NCI-H1694 (cell line): ENCODE measurements around the gene LCE1E.

Source experiments
- DNase-seq: peaks from one replicate; lab custom pipeline; 2025; lab: John Stamatoyannopoulos, UW

LCE1E gene

DNA sequence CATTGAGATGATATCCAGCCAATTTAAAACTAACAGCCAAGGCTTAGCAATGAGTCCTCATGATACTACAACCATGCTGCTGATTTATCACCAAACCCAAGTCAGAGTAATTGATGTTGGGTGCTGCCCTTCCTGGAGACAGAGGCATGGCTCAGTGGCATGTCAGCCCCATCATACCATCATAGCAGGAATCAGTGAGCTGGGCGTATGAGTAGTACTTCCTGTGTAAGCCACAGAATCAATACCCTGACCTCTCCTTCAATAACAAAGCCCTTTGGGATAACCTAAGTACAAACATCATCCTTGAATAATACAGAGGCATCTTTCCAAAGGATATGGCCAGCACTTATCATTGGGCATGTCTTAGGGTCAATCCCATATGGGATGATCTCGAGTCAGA, 3.0 kb upstream of the LCE1E start:
- no peak for DNase-seq

DNA sequence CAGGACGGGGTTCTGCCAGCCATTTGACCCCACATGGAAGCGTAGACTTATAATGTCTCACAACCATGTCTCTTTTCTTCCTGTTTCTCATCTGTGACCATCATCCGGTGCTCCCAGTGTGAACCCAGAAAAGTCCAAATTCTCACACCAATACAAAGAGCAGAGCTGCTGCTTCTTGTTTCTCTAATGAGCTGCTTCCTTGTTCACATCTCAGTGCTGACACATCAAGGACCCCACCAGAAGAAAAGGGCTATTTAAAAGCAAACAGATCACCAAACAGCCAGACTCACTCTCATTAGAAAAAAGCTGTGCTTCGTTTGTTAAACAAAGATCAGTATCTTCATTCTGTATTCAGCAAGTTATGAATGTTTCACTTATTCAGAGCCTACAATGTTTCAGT, 9.6 kb downstream of the LCE1E start:
- no peak for DNase-seq

DNA sequence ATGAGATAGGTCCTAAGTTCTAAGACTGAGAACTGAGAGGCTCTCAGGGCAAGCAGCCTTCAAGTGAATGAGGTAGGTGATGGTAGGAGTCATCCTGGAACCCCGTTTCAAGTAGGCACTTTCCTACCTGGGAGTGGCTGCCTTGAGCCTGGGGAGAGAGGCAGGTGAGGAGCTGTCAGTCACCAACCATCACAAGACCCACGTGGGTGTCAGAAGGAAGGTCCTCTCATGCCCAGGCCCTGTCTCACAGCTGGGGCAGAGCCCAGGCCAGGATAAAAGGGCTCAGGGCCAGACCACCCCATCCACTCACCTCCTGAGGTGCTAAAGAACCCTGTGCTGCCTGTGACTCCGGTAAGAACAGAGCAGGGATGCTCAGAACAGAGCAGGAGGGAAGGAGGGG, 10.4 kb downstream of the LCE1E start, which contains the start of gene LCE1D:
TSS of gene LCE1D (plus strand) at position 301 of the 400 bp plus-strand sequence. CDS start 1,074 bp downstream, outside the sequence.
- no peak for DNase-seq

DNA sequence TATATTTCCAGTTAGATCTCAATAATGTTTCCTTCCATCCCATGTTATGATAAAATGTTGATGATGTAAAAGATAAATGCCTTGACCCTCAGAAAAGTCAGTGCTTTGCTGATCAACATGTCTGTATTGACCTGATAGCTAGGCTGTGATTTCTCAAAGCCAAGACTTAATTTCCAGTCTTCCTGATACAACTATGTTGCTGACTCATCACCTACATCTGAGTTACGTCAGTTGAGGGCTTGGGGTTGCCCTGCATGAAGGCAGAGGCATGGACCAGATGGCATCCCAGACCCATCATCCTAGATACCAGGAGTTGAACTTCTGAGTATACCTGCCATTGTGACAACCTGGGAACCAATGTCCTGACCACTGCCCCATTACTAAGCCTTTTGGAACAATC, 15.3 kb downstream of the LCE1E start:
- DNase-seq, result no peak

DNA sequence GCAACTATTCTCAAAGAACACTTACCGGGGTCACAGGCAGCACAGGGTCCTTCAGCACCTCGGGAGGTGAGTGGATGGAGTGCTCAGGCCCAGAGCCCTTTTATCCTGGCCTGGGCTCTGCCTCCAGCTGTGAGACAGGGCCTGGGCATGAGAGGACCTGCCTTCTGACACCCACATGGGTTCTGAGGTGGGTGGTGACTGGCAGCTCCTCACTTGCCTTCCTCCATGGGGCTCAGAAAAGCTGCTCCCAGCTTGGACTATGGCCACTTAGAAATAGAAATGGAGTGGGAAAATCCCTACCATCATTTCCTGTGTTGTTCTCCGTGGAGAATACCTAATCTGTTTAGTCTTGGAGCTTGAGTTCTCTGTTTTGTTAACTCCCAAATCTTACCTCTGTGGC, 20.5 kb downstream of the LCE1E start, which contains the start of gene LCE1C:
TSS of gene LCE1C (minus strand) at position 76 of the 400 bp plus-strand sequence. CDS start 1,173 bp downstream, outside the sequence.
- DNase-seq, result no peak

DNA sequence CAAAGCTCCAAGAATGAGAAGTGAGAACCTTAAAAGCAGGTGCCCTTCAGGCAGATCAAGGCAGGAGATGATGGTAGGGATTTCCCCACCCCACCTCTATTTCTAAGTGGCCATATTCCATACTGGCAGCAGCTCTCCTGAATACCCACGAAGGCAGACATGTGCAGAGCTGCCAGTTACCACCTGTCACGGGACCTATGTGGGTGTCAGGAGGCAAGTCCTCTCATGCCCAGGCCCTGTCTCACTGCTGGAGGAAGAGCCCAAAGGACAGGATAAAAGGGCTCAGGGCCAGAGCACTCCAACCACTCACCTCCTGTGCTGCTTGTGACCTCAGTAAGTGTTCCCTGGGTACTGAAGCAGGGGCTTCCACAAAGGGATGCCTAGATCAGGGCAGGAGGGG, 25.0 kb downstream of the LCE1E start:
- no peak for DNase-seq

DNA sequence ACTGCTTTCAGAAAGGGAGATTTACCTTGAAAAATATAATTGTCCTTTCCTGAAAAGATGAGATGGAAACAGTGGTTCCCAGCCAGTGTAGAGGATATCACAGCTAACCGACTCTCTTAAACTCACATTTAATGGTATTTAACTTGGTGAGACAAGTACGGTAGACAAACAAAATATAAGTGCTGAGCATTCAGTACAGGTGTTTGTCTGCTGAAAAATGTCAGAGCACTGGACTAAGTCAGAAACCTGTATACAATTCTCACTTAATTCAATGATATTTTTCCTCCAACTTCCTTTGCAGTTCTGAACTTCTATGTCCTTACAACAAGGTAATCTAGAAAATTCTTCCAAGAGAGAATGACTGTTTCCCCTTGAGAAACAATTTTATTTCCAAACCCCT, 25.6 kb downstream of the LCE1E start, which contains the start of gene LCE1B:
TSS of gene LCE1B (plus strand) at position 301 of the 400 bp plus-strand sequence. CDS start 476 bp downstream, outside the sequence.
- no peak for DNase-seq

DNA sequence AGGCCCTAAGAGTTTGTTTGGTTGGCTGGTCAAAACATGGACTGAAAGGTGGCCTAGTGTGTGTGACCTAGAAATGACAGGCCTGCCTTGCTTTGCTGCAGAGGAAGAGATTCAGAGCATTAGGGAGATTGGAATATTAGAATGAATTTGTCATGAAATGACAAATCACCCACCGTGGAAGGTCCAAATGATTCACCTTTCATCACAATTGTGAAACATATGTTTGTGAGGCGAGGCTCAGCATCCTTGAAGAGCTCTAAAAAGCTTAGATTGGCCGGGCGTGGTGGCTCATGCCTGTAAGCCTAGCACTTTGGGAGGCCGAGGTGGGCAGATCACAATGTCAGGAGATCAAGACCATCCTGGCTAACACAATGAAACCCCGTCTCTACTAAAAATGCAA, 31.3 kb downstream of the LCE1E start:
- no peak for DNase-seq

DNA sequence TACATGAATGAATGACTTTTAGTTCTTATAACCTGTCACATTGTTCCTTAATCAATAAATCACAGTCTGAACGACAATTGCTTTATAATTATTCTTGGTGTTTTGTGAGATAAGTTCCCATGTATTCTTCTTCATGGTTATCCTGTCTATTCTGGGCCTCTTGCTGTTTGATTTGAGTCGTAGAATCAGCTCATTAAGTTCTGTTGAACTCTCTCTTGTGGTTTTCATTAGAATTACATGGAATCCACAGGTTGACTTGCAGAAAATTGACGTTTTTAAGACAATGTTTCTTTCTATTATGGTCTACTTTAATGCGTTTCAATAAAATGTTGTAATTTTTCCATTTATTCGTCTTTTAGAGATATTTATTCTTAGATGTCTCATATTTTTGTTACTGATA, 37.2 kb downstream of the LCE1E start:
- no peak for DNase-seq

DNA sequence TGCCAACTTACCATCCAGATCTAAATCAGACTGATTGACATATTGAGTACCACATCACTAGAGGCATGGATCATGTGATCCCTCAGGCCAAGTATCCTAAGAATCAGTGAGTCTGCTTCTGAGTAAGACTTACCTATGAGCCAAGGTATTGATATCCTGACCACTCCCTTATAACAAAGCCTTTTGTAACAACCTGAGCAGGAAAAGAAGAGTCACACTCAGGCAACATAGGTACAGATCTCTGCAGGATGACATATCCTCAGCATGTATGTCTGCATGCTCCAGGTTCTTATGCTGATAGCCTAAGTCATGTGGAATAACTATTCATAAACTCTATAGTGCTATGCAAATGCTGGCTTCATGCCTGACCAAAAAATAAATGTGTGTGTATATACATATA, 38.9 kb downstream of the LCE1E start:
- DNase-seq, result no peak

DNA sequence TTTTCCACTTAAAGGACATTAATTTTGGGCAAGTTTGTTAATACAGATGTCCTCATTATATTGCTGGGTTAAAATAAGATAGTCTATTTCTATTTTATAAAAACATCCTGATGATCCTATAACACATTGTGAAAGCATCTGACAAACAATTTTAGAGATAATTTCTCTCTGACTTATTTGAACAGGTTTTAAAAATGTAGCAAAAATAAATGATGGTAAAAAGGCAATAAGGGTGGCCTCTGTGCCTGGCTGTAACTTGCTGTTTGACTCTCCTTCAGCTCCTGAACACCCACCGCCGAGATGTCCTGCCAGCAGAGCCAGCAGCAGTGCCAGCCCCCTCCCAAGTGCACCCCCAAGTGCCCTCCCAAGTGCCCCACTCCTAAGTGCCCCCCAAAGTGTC, 41.1 kb downstream of the LCE1E start, which contains the start of gene LCE1A:
TSS of gene LCE1A (plus strand) at position 301 of the 400 bp plus-strand sequence. CDS start at position 301, 0 bp downstream.
- no peak for DNase-seq

DNA sequence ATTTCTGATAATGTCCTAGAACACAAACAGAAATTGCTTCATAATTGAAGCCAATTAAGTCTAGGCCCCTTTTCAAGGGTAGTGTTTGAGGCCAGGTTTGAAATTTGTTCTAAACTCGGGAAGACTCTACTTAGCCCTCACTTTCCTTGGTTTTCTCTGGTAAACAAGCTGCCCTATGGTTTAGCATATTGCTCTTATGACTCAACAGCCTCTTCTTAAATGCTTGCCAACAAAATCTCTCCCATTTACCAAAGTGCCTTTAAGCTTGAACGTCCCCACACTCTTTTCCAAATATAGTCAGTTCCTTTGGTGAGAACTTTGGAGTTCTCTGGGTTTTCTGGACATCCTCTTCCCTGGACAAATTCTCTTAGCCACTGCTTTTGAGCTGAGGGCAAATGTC, 50.8 kb downstream of the LCE1E start:
- no peak for DNase-seq
